IMR-90 (cell line): ENCODE data around the gene IL17B. TPM values are rescaled to one million over a fixed set of nuclear protein-coding genes. Genes with fewer than 3 reads are reported as not detected.

Experiments
- ATAC-seq: fragments of 200-7000 bp; cut with Tn5 transposase; 2 replicates; pipeline ENCODE4 v1.9.1; 2020; ENCODE audit warnings: low read depth, mild to moderate bottlenecking, moderate library complexity
- BruUV-seq: library from RNA; stranded (reverse); fragments of 400-500 nt; replicated peaks from 2 replicates; lab custom pipeline; 2021; lab: Mats Ljungman, UMichigan
- CTCF ChIA-PET: fragments of 300-600 bp; formaldehyde crosslinking; extraction: SDS; loops from one replicate; lab custom pipeline; 2021; ENCODE audit warnings: antibody characterized with exemption; lab: Yijun Ruan, JAX
- POLR2A ChIA-PET: fragments of 300-600 bp; sonication (Branson Sonifier 250); formaldehyde crosslinking; loops from one replicate; lab custom pipeline; 2022; ENCODE audit warnings: antibody characterized with exemption; ENCODE audit not compliant: unreplicated experiment; lab: Charles Lee
- DNase-seq: peaks from one replicate; pipeline ENCODE4 v3.0.0; 2013
- H2AFZ ChIP-seq: replicated peaks from 2 replicates; pipeline ENCODE3; 2013; ENCODE audit warnings: low read length, mild to moderate bottlenecking; ENCODE audit not compliant: poor library complexity
- H2AK5ac ChIP-seq: 2 replicates; pipeline ENCODE4 v1.6.1; 2013; ENCODE audit warnings: low read depth, low read length, inconsistent platforms
- H2AK9ac ChIP-seq: replicated peaks from 2 replicates; pipeline ENCODE3; 2013; ENCODE audit warnings: mild to moderate bottlenecking, low read depth, low read length, moderate library complexity; ENCODE audit not compliant: poor library complexity
- H2BK120ac ChIP-seq: 2 replicates; pipeline ENCODE4 v1.6.1; 2013; ENCODE audit warnings: low read depth, low read length, inconsistent platforms
- H2BK15ac ChIP-seq: 3 replicates; pipeline ENCODE4 v1.6.1; 2013; ENCODE audit warnings: low read depth, low read length, inconsistent platforms
- H2BK20ac ChIP-seq: 2 replicates; pipeline ENCODE4 v1.6.1; 2013; ENCODE audit warnings: low read depth, mild to moderate bottlenecking, inconsistent platforms, low read length, moderate library complexity
- H2BK5ac ChIP-seq: 2 replicates; pipeline ENCODE4 v1.6.1; 2013; ENCODE audit warnings: mild to moderate bottlenecking, low read depth, low read length, inconsistent platforms; ENCODE audit not compliant: poor library complexity, severe bottlenecking
- H3K14ac ChIP-seq: replicated peaks from 2 replicates; pipeline ENCODE4 v1.6.1; 2013; ENCODE audit warnings: low read depth, low read length, inconsistent platforms
- H3K18ac ChIP-seq: 2 replicates; pipeline ENCODE4 v1.6.1; 2013; ENCODE audit warnings: low read depth, low read length, control low read depth
- H3K23ac ChIP-seq: 2 replicates; pipeline ENCODE4 v1.6.1; 2013; ENCODE audit warnings: low read depth, low read length, inconsistent platforms
- H3K27ac ChIP-seq: 2 replicates; pipeline ENCODE4 v1.5.1; 2013; ENCODE audit warnings: mild to moderate bottlenecking, control low read depth, low read length; ENCODE audit not compliant: insufficient read depth
- H3K27me3 ChIP-seq: 2 replicates; pipeline ENCODE4 v1.6.1; 2013; ENCODE audit warnings: low read length; ENCODE audit not compliant: control insufficient read depth, insufficient read depth
- H3K36me3 ChIP-seq: 2 replicates; pipeline ENCODE4 v1.6.1; 2013; ENCODE audit warnings: low read length, mixed read lengths; ENCODE audit not compliant: control insufficient read depth, insufficient read depth
- H3K4ac ChIP-seq: 2 replicates; pipeline ENCODE4 v1.6.1; 2013; ENCODE audit warnings: low read depth, low read length, inconsistent platforms
- H3K4me1 ChIP-seq: 2 replicates; pipeline ENCODE4 v1.6.1; 2013; ENCODE audit warnings: low read length, mixed read lengths; ENCODE audit not compliant: control insufficient read depth, insufficient read depth
- H3K4me2 ChIP-seq: 2 replicates; pipeline ENCODE4 v1.6.1; 2013; ENCODE audit warnings: low read depth, mild to moderate bottlenecking, control low read depth, low read length, moderate library complexity
- H3K4me3 ChIP-seq: 2 replicates; pipeline ENCODE4 v1.5.1; 2013; ENCODE audit warnings: low read depth, mild to moderate bottlenecking, control low read depth, low read length, moderate library complexity; ENCODE audit not compliant: insufficient read depth
- H3K56ac ChIP-seq: 2 replicates; pipeline ENCODE4 v1.6.1; 2013; ENCODE audit warnings: low read length, inconsistent platforms; ENCODE audit not compliant: insufficient read depth; ENCODE audit errors: extremely low read depth
- H3K79me1 ChIP-seq, 2 experiments: 2 replicates each; pipeline ENCODE4 v1.6.1; 2013; ENCODE audit warnings: low read length in 2 of 2, inconsistent platforms in 1 of 2, low read depth in 1 of 2
- H3K9ac ChIP-seq: 2 replicates; pipeline ENCODE4 v1.6.1; 2013; ENCODE audit warnings: low read depth, low read length, control low read depth
- H3K9me1 ChIP-seq: 2 replicates; pipeline ENCODE4 v1.6.1; 2013; ENCODE audit warnings: low read length, inconsistent platforms; ENCODE audit not compliant: insufficient read depth
- H3K9me3 ChIP-seq: 2 replicates; pipeline ENCODE4 v1.6.1; 2013; ENCODE audit warnings: low read length; ENCODE audit not compliant: control insufficient read depth, insufficient read depth
- H4K20me1 ChIP-seq: 2 replicates; pipeline ENCODE4 v1.6.1; 2013; ENCODE audit warnings: low read length, inconsistent platforms; ENCODE audit not compliant: insufficient read depth
- H4K5ac ChIP-seq: 2 replicates; pipeline ENCODE4 v1.6.1; 2013; ENCODE audit warnings: mild to moderate bottlenecking, low read depth, low read length, control low read depth
- H4K8ac ChIP-seq, 2 experiments: 2 replicates each; pipeline ENCODE4 v1.6.1; 2013; ENCODE audit warnings: low read depth in 2 of 2, low read length in 2 of 2, control low read depth in 1 of 2, inconsistent platforms in 1 of 2
- H4K91ac ChIP-seq: 2 replicates; pipeline ENCODE4 v1.6.1; 2013; ENCODE audit warnings: low read depth, low read length, inconsistent platforms; ENCODE audit not compliant: insufficient read depth
- CHD1 ChIP-seq: IDR thresholded peaks from 2 replicates; pipeline ENCODE4 v1.6.1; 2012; ENCODE audit warnings: low read depth, low read length, improper control_type of control experiment
- FOS ChIP-seq: fragments of 150-350 bp; IDR thresholded peaks from 2 replicates; pipeline ENCODE4 v1.6.1; 2016; ENCODE audit warnings: low read depth, low read length
- MAFK ChIP-seq: IDR thresholded peaks from 2 replicates; pipeline ENCODE4 v1.6.1; 2012; ENCODE audit warnings: low read depth, low read length, improper control_type of control experiment
- POLR2A ChIP-seq: IDR thresholded peaks from 2 replicates; pipeline ENCODE4 v1.6.1; 2012; ENCODE audit warnings: mild to moderate bottlenecking, low read depth, low read length
- RAD21 ChIP-seq: IDR thresholded peaks from 2 replicates; pipeline ENCODE4 v1.6.1; 2012; ENCODE audit warnings: low read length, improper control_type of control experiment
- RCOR1 ChIP-seq: IDR thresholded peaks from 2 replicates; pipeline ENCODE4 v1.6.1; 2012; ENCODE audit warnings: mild to moderate bottlenecking, low read length, improper control_type of control experiment; ENCODE audit not compliant: insufficient replicate concordance
- SMC3 ChIP-seq: fragments of 150-350 bp; IDR thresholded peaks from 2 replicates; pipeline ENCODE4 v1.6.1; 2016; ENCODE audit warnings: low read depth, mild to moderate bottlenecking, antibody characterized with exemption, low read length, moderate library complexity
- WGBS, 2 experiments: methylation state at CpG; one replicate each; pipeline versions ENCODE4 v1.1.5 to v1.1.7; 2013; ENCODE audit warnings: missing lambda C conversion rate in 2 of 2; ENCODE audit not compliant: insufficient read length in 1 of 2; ENCODE audit errors: extremely low coverage in 2 of 2; 5-methylcytosine and 5-hydroxymethylcytosine counted together
- dilution Hi-C: fragments of 300-500 bp; cut with HindIII; formaldehyde crosslinking; loops from one replicate; pipeline ENCODE4 v1.14.3; 2018; ENCODE audit warnings: low sequenced_read_pairs; ENCODE audit not compliant: unreplicated experiment
- in situ Hi-C: fragments of 300-500 bp; cut with MboI; formaldehyde crosslinking; loops from 3 replicates; pipeline ENCODE4 v1.14.3; 2019; ENCODE audit warnings: low sequenced_read_pairs, inconsistent platforms, mixed read lengths
- intact Hi-C: fragments of 100-400 bp; cut with micrococcal nuclease; formaldehyde crosslinking; loops from 2 replicates; pipeline ENCODE4 v1.10.0; 2022
- polyA plus RNA-seq, 3 experiments: library from polyadenylated mRNA; depleted of rRNA; stranded (reverse); fragments of >200 nt; gene quantifications; 2 replicates each; pipeline ENCODE4 v1.2.3, GENCODE V29; 2012; ENCODE audit warnings: low replicate concordance in 1 of 3
- total RNA-seq: library from RNA; depleted of rRNA; stranded (reverse); fragments of >200 nt; gene quantifications from 2 replicates; pipeline ENCODE4 v1.2.3, GENCODE V29; 2012
- TF ChIP-seq, protein P1 (sequence below): fragments of 150-350 bp; IDR thresholded peaks from 2 replicates; pipeline ENCODE4 v1.6.1; 2016; ENCODE audit warnings: low read depth, mild to moderate bottlenecking, low read length, moderate library complexity, borderline replicate concordance
- TF ChIP-seq, protein P2 (sequence below): fragments of 150-350 bp; IDR thresholded peaks from 2 replicates; pipeline ENCODE4 v1.6.1; 2017; ENCODE audit warnings: mild to moderate bottlenecking, antibody characterized with exemption, low read length, low read depth
- TF ChIP-seq, protein P3 (sequence below): conservative IDR thresholded peaks from 2 replicates; pipeline ENCODE4 v1.5.1; 2012; ENCODE audit warnings: mild to moderate bottlenecking, low read depth, low read length, improper control_type of control experiment

Gene IL17B
- total and polyA plus RNA-seq, 2 of the 4 experiments (the other 2 are of a cell fraction): 0.31 TPM; not detected in 1

DNA sequence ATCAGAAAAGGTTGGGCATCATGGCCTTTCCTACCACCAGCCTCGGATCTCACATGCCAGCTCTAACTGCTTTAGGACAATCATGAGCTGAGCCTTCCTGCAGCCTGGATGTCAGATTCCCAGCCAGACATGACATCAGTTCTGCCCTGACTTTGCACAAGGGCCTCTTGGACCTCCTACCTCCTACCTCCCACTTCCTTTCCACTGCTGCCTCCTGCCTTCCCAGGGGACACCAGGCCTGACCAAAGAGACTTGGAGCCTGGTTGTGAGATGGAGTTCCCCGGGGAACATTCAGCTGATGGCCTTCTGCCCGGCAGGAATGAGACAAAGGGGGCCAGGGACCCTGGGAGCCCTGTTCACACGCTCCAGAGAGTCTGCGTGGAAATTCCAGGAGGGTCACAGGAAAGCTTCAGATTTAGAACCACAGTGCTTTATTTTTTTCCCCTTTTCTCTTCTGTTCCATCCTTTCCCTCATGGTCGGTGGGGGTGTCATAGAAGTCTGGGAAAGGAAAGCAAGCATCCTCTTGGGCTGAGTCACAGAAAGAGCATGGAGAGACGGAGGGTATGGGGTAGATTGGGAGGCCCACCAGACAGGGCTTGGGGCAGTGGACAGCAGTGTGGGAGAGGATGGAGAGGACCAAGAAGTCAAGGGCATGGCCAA, 35.4 kb upstream of the IL17B start (continued):
- 0 out of 2 replicates have a peak, but pooled peaks have one; percentile 20 for TF ChIP-seq FOS

DNA sequence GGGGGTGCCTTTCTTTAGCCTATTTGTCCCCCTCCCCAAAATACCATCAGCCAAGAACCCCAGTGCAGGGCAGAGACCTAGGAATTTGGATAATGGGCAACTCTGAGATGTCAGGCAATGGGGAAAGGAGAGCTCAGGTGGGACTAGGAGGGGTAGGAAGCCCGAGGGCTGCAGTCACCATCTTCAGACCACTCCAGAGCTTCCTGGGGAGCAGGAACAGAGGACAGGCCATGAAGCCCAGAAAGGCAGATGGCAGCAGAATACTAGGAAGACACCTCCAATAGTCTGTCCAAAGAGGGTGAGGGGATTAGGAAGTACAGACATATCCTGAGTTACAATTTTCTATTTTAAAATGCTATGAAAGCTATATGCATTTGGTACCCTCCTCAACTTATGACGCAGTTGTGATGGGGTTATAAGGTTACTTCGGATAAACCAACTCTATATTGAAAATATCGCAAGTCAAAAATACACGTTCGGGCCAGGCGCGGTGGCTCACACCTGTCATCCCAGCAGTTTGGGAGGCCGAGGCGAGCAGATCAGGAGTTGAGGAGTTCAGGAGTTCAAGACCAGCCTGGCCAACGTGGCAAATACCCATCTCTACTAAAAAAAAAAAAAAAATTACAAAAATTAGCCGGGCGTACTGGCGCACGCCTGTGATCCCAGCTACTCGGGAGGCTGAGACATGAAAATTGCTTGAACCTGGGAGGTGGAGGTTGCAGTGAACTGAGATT, 34.6 kb upstream of the IL17B start:
- Histone ChIP-seq H3K79me1 (peaks cover 6 to 73% of the 10 kb centered on the region in 2 experiments; a peak in 3 of 4 replicates), H2AFZ (no peak overlapping the region), H2BK15ac (no peak overlapping the region), H4K5ac (no peak overlapping the region), H3K56ac (no peak overlapping the region), H3K27me3 (no peaks in the 10 kb centered on the region), H2BK20ac (no peak overlapping the region), H2AK5ac (peak overlapping the region; percentile 62; the same call in 1 of the 2 replicates), H3K18ac (no peak overlapping the region), H4K91ac (no peak overlapping the region), H3K14ac (peak overlapping the region; percentile 73), H3K27ac (peak overlapping the region; percentile 88), H2BK120ac (no peak overlapping the region), H2BK5ac (peak overlapping the region; percentile 75), H3K4me3 (no peak overlapping the region), H3K4me2 (peak overlapping the region; percentile 23; the same call in 1 of the 2 replicates), H3K9ac (peak overlapping the region; percentile 52; the same call in 1 of the 2 replicates), H3K36me3 (peaks cover 79% of the 10 kb centered on the region), H3K4me1 (peaks cover 60% of the 10 kb centered on the region), H3K9me1 (peaks cover 29% of the 10 kb centered on the region), H4K8ac (peak overlapping the region; percentile 4 to 21; a peak in 1 of 4 replicates), H3K4ac (peak overlapping the region; percentile 61), H4K20me1 (peaks cover 93% of the 10 kb centered on the region), H3K23ac (peak overlapping the region; percentile 83), H3K9me3 (no peaks in the 10 kb centered on the region), H2AK9ac (peak overlapping the region; percentile 75)
- DNase-seq: no peak
- POLR2A ChIA-PET: interaction anchor here (0.6 to 5.1 kb wide), 2 partner anchors 10 to 205 kb away, joined by 5 to 22 read pairs; no protein-coding TSS in a partner anchor
- TF ChIP-seq, protein P1, sequence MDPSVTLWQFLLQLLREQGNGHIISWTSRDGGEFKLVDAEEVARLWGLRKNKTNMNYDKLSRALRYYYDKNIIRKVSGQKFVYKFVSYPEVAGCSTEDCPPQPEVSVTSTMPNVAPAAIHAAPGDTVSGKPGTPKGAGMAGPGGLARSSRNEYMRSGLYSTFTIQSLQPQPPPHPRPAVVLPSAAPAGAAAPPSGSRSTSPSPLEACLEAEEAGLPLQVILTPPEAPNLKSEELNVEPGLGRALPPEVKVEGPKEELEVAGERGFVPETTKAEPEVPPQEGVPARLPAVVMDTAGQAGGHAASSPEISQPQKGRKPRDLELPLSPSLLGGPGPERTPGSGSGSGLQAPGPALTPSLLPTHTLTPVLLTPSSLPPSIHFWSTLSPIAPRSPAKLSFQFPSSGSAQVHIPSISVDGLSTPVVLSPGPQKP: no peak
- TF ChIP-seq MAFK (no peak), POLR2A (no peak), SMC3 (no peak), RCOR1 (no peak), CHD1 (no peak), RAD21 (no peak)
- TF ChIP-seq, protein P2, sequence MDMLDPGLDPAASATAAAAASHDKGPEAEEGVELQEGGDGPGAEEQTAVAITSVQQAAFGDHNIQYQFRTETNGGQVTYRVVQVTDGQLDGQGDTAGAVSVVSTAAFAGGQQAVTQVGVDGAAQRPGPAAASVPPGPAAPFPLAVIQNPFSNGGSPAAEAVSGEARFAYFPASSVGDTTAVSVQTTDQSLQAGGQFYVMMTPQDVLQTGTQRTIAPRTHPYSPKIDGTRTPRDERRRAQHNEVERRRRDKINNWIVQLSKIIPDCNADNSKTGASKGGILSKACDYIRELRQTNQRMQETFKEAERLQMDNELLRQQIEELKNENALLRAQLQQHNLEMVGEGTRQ: no peak
- TF ChIP-seq, protein P3, sequence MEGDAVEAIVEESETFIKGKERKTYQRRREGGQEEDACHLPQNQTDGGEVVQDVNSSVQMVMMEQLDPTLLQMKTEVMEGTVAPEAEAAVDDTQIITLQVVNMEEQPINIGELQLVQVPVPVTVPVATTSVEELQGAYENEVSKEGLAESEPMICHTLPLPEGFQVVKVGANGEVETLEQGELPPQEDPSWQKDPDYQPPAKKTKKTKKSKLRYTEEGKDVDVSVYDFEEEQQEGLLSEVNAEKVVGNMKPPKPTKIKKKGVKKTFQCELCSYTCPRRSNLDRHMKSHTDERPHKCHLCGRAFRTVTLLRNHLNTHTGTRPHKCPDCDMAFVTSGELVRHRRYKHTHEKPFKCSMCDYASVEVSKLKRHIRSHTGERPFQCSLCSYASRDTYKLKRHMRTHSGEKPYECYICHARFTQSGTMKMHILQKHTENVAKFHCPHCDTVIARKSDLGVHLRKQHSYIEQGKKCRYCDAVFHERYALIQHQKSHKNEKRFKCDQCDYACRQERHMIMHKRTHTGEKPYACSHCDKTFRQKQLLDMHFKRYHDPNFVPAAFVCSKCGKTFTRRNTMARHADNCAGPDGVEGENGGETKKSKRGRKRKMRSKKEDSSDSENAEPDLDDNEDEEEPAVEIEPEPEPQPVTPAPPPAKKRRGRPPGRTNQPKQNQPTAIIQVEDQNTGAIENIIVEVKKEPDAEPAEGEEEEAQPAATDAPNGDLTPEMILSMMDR: no peak
- dilution Hi-C loops: no loop called here
- intact Hi-C loops: no loop called here
- in situ Hi-C loops: no loop called here
- no peak for ATAC-seq
- no TSS peak for BruUV-seq
- CTCF ChIA-PET: interaction anchor here (0.5 to 0.7 kb wide), 3 partner anchors 8 to 47 kb away, joined by 3 to 7 read pairs (median 3); no protein-coding TSS in a partner anchor
- no CpG with 5 or more reads among the region's 16 CpGs for WGBS, 2 experiments
